ENCODE results near the gene KCNJ4.

KCNJ4 gene
- total RNA-seq, result 0 reads per million in 2 experiments

DNA sequence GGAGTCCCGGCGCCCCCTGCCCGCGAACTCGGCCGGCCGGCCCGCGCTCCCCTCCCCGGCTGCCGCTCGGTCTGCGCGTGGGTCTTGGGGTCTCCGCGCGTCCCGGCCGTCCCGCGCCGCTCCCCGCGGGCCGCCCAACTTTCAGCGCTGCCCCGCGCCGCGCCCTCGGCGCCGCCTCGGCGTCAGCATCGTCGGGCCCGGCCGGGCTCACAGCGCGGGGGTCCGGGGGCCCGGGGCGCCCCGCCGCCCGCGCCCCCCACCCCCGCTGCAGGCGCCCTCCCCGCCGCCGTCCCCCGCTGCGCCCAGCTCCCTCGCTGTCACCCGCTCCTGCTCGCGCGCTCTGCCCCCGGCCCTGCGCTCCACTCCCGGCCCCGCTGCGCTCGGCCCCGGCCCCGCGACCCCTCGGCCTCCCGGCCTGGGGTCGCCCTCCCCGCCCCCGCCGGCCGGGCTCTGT, at the start of gene KCNJ4:
TSS of gene KCNJ4 (minus strand) at position 124 of the 454 bp plus-strand sequence. CDS start 27,067 bp downstream, outside the sequence.
- DNase-seq (ENCODE audit: low read depth), result no peak

DNA sequence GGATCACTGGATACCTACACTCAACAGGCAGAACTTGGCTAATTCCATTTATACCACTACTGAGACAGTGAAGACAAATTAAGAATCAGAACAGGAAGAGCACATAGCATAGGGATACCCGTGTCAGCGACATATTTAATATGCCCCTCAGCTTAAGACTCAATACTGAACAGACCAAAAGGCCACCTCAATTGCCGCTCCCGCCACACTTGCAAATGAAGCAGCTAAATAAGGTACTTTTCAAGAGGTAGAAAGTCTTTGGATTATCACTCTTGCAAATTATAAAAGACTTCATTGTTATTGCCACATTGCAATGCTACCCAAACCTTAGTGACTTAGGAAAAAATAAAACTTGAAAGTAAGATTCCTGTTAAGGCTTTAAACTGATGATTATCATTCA, 48.0 kb upstream of the KCNJ4 start:
- DNase-seq (ENCODE audit: low read depth), result no peak

DNA sequence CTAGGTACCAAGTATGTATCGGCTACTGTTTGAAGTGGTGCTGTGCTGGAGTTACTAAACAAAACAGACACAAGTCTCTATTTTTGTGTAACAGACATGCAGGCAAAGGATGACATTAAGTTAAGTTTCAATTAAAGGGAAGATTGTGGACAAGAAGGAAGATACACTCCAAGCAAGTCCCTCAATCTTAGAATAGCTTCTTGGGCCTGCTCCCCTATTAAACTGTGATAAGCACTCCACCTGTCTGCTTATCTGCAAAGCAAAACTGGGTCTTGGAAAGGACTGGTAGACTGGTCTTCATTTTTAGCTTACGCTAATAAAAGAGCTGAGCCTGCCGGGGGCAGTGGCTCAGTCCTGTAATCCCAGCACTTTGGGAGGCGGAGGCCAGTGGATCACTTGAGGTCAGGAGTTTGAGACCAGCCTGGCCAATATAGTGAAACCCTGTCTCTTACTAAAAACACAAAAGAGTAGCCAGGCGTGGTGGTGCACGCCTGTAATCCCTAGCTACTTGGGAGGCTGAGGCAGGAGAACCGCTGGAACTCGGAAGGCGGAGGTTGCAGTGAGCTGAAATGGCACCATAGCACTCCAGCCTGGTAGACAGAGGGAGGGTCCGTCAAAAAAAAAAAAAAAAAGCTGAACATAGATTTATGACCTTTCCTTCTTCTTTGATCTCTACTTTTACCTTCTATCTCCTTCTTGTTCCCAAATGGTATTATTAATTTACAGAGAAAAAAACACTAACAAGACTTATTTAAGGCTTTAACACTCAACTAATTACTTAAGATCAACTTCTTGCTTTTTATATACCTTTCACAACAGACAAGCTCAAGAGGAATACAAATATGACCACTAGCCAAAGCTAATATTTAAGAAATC, 47.0 kb upstream of the KCNJ4 start:
- DNase-seq (ENCODE audit: low read depth), result no peak

DNA sequence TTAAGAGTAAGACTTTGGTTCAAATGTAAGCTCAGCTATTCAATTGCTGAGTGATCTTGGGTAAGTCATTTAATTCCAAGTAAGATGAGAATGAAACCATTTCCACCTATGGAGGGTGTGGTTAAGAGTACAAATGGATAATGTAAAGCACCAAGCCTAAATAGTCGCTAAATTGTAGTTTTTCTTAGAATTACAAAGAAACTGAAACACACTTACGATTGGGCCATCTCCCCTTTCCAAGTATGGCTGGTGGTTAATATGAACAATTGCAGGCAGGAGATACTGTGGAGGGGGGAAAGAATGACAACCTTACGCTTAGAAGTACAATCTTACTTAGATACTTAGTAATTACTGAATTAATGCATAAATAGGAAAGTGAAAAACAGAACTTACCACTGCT, 42.9 kb upstream of the KCNJ4 start:
- DNase-seq (ENCODE audit: low read depth), result no peak

- DNase-seq (ENCODE audit: low read depth), result no peak
Measured at GRCh38 chr22:38494939-38495338, 39.9 kb upstream of the KCNJ4 start.

DNA sequence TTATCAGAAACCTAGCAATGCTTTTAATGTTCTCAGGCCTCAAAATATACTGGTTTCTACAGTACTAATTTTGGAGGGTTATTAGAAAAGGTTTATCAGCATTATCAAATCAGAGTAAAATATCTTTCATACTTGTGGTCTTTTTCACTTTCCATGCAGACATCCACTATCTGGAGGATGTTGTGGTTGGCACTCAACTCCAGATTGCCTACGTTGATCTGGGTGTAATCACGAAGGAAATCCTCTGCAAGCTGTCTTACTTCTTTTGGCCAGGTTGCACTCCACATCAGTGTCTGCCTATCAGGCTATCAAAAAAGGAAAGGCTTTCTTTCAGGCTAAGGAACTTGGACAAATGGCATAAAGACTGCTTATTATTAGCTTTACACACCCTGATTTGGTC, 39.5 kb upstream of the KCNJ4 start:
- DNase-seq (ENCODE audit: low read depth), result no peak

DNA sequence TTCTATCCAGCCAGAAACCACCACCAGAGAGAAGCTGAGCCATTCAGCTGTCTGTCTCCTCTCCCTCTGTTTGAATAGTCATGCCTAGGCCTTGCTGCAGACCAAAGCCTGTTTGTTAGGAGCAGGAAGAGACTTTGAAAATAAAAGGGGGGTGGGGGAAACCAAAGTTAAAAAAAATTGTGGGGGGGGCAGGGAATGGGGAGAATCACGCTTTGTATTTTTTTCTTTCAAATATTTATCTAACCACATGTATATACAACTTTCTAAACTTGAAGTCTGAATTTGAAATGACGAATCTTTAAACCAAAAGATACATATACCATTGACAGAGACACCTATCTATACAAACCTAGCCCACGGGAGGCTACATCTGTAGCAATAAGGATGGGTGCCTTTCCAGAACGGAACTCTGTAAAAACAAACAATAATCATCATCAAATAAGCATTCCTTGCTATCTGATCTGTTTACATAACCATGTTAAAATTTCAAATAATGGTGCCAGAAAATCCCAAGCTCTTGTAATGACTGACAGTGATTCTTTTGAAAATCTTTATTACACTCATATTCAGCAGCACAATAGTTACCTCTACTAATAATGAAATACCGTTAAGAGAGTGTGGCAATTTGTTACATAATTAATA, 36.8 kb upstream of the KCNJ4 start:
- DNase-seq (ENCODE audit: low read depth), result no peak

DNA sequence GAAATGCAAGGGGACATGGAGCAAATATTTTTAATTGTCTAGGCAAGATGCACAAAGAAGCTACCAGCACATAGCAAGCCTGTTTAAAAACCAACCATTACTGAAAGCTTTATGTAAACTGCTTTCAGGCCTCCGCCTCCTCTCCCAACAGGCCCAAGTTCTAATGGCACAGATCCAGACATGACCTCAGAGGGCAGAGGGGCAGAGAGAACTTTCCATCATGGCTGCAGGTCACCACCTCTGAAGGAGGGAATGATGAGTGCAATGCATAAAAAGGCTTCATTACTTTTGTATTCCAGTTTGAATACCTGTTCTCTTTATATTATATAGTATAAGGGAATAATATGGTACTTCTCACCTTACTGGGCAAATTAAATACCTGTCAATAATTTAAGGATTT, 35.9 kb upstream of the KCNJ4 start:
- no peak for DNase-seq (ENCODE audit: low read depth)

DNA sequence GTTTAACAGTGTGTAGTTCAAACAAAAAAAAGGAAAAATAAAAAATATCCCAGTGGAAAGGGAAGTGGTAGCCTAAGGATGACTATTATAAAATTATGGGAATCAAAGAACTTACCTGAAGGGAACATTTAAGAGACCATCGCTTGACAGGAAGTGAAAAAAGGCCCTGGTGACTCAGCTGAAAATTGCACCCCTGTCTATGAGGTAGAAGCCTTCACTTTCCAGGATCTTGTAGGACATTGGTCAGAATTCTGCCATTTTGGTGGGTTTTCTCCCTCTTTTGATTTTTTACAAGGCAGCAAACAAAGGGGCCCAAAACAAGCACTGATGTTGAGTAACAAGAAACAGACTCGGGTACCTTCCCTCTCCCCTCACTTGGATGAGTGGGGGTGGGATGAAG, 35.5 kb upstream of the KCNJ4 start:
- DNase-seq (ENCODE audit: low read depth), result no peak

DNA sequence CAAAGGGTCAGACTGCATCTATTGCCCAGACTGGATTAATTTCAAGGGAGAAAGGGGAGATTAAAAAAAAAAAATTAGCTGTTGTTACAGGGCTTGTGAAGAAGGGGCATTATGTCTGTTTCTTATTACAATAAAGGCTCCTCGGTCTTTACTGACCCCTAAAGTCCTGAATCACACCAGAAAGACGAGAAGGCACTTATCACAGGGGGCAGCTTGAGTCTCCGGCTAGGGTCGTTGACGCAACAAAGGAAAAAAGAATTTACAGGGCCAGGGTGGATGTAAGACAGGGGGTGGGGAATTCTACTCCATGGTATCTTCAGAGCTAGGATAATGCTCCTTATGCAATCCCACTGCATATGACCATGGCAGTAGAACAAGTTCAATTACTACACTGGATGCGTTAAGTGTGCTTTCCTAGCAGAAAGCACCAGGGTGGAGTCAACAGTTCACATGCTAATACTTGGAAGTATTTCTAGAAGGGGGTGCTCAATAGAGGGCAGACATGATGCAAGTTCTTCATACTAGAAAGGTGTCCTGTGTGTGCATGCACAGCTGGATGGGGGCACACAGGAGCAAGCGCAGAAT, 34.7 kb upstream of the KCNJ4 start:
- no peak for DNase-seq (ENCODE audit: low read depth)

- DNase-seq (ENCODE audit: low read depth), result no peak
Measured at GRCh38 chr22:38489142-38489541, 34.1 kb upstream of the KCNJ4 start.

DNA sequence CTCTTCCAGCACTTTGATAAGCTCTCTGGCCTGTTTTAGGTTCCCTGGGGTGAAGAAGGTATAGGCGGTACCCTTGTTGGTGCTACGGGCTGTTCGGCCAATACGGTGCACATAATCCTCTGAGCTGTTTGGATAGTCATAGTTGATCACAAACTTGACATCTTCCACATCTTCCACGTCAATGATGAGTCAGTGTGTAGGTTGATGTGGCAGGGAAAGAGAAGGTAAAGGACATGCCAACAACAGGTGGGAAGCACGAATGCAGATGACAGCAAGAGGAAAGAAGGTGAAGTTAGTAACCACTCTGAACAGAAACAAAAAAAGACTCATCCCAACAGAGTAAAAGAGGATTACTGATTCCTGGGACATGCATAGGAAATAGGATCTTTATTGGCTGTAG, 32.9 kb upstream of the KCNJ4 start:
- DNase-seq (ENCODE audit: low read depth), result no peak

- DNase-seq (ENCODE audit: low read depth), result no peak
Measured at GRCh38 chr22:38485783-38486182, 30.8 kb upstream of the KCNJ4 start.

- no peak for DNase-seq (ENCODE audit: low read depth)
Measured at GRCh38 chr22:38484244-38484643, 29.2 kb upstream of the KCNJ4 start.

DNA sequence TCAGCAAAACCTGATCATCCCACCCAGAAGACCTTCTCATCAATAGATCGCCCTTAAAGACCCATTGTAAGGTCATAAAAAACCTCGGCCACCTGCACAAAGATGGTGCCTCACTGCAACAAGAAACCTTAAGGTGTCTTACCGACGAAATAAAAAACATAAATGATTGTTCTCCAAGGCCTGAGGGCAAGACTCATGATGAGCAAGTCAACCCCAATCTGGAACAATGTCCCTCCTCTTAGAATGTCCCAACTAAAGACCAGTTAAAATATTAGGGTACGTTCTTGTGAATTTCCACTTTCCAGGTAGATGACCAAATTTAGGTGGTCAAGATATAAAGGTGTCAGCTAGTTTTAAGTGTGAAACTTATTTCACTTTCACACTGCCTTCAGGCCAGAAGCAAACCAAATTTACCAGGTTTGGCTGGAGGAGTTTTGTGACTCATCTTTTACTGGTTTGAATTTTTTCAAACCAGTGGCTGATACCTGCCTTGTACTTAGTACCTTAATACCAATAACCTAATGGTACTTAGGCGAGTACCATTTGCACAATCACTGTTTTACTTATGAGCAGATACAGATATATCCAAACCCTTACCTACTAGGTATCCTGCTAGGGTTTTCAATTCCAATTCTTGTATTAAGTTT, 27.8 kb upstream of the KCNJ4 start:
- DNase-seq (ENCODE audit: low read depth), result no peak

GRCh38 chr22:38481871-38482332, 26.9 kb upstream of the KCNJ4 start:
- DNase-seq (ENCODE audit: low read depth), result no peak

DNA sequence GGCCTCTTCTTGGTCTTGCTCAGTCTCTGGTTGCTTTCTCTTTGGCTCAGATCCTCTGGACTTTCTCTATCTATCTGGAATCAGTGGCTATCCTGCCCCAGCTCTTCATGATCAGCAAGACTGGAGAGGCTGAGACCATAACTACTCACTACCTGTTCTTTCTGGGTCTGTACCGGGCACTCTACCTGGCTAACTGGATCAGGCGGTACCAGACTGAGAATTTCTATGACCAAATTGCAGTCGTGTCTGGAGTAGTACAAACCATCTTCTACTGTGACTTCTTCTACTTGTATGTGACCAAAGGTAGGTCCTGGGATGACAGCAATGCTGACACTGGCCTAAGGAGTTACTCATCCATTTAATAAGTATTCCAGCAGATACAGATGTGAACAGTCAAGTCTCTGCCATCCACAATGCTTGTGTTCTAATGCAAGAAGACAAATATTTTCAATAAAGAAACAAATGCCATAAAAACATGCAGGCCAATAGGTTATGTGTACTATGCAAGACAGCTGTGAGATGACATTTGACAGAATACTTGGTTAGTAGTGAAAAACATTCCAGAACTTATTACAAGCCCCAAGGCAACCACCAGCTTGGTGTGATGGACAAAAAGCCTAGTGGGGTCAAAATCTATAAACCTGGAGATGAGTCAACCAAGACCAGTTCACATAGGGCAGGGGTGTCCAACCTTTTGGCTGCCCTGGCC, 26.3 kb upstream of the KCNJ4 start:
- DNase-seq (ENCODE audit: low read depth), result no peak

- no peak for DNase-seq (ENCODE audit: low read depth)
Measured at GRCh38 chr22:38479096-38479837, 24.3 kb upstream of the KCNJ4 start.

DNA sequence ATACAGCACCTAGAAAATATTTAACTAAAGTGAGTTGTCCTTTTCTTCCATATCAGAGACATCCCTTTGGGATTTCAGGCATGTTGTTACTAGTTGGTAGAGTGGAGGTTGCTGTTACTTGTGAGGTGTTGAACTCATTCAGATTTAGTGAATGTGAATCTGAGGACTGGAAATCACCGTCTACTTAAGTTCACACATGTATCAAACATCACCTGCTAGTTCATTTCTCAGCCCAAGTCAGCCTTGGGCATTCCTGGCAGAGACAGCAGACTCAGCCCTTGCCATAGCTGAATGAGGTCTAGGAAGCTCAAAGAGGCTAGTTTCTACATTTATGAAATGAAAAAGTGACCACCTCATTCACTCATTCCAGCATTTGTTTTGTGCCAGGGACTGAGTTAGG, 22.6 kb upstream of the KCNJ4 start:
- DNase-seq (ENCODE audit: low read depth), result no peak

GRCh38 chr22:38474003-38474607, 19.1 kb upstream of the KCNJ4 start:
- no peak for DNase-seq (ENCODE audit: low read depth)

DNA sequence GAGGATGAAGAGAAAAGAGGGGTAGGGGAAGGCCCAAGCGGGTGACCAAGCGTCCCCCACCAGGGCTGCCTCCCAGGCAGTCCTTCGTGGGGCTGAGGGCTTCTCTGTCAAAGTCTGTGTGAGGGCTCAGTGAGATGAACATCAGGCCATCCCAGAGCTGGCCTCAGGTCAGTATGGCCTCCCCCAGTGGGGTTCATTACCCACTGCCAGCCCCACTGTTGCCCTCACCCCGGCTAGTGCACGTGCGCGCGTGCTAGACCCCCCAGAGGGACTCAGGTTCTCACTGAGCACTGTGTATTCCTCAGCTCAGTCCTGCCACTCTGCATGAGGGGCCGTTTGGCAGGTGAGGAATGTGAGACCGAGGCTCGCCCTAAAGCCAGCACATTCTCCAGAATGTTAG, 16.2 kb upstream of the KCNJ4 start:
- DNase-seq (ENCODE audit: low read depth), result no peak
